ENCODE data around the gene MUC12.

MUC12 gene

DNA sequence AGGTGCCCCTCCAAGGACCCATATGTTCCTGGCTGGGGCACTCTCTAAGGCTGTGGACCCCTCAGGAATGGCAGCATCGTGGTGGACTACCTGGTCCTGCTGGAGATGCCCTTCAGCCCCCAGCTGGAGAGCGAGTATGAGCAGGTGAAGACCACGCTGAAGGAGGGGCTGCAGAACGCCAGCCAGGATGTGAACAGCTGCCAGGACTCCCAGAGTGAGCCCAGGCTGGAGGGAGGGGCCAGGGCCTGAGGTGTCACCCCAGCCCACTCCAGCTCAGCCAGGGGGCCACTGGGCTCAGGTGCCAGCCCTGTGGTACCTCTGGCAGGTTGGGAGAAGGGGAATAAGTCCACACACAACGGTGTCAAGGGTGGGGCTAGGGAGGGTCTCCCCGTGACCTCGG is 4.7 kb upstream of the MUC12 start:
- Histone ChIP-seq H3K4me3 (ENCODE audit: low read length) (no peak overlapping the region), H3K9ac (ENCODE audit: low read length) (no peak overlapping the region), H3K36me3 (ENCODE audit: control insufficient read depth, insufficient read depth, low read length) (no peaks in the 10 kb centered on the region), H3K4me1 (ENCODE audit: control insufficient read depth, insufficient read depth, low read length) (no peaks in the 10 kb centered on the region), H3K27ac (ENCODE audit: low read depth, low read length) (no peak overlapping the region), H3K27me3 (ENCODE audit: control insufficient read depth, insufficient read depth, low read length) (peaks cover 36% of the 10 kb centered on the region)

DNA sequence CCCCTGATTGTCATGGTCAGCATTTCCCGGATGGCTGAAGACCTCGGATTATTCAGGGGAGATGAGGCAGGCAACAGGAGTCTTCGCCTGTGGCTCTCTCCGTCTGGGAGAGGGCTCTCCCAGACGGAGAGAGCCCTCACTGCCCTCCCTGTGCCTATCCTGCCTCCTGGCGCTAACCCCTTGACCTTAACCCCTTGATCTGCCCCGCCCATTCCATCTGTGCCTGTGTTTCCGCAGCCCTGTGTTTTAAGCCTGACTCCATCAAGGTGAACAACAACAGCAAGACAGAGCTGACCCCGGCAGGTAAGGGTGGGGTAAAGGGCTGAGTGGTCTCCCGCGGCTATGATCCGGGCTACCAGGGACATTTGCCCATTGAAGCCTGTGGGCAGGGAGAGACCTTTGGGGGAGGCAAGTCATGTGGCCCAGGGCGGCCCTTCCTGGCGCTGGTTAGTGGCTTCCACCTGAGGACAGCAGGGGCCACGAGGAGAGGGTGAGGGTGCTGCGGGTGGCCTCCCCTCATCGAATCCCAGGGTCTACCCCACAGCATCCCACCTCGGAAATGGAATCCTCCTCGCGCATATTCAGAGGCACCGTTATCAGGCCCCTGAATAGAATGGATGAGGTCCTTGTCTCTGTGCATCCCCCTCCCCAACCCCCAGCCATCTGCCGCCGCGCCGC is 4.2 kb upstream of the MUC12 start:
- peak overlapping the region; percentile 45 for H3K4me3 ChIP-seq (ENCODE audit: low read length)
- H3K9ac ChIP-seq (ENCODE audit: low read length): no peak overlapping the region
- no peaks in the 10 kb centered on the region for H3K36me3 ChIP-seq (ENCODE audit: control insufficient read depth, insufficient read depth, low read length)
- no peaks in the 10 kb centered on the region for H3K4me1 ChIP-seq (ENCODE audit: control insufficient read depth, insufficient read depth, low read length)
- H3K27ac ChIP-seq (ENCODE audit: low read depth, low read length): no peak overlapping the region
- peaks cover 36% of the 10 kb centered on the region for H3K27me3 ChIP-seq (ENCODE audit: control insufficient read depth, insufficient read depth, low read length)

DNA sequence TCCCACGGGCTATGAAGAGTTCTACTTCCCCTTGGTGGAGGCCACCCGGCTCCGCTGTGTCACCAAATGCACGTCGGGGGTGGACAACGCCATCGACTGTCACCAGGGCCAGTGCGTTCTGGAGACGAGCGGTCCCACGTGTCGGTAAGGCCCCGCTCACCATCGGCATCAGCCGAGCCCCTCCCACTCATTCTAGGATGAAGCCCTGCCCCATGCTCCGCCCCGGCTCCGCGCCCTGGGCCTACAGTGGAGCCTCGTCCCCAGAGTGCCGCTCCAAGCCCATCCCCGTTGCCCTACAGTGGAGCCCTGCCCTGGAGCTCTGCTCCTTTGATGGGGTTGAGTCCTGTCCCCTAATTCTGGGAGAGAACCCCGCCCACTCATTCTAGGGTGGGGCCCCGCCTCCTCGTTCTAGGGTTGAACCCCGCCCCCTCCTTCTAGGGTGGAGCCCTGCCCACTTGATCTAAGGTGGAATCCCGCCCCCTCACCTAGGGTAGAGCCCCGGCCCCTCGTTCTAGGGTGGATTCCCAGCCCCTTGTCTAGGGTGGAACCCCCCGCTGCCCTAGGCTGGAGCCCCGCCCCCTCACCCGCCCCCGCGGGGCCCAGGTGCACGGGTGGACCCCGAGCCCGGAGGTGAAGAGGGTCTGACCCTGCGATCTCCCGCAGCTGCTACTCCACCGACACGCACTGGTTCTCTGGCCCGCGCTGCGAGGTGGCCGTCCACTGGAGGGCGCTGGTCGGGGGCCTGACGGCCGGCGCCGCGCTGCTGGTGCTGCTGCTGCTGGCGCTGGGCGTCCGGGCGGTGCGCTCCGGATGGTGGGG is 3.4 kb upstream of the MUC12 start:
- Histone ChIP-seq H3K36me3 (ENCODE audit: control insufficient read depth, insufficient read depth, low read length) (no peaks in the 10 kb centered on the region), H3K4me3 (ENCODE audit: low read length) (peak overlapping the region; percentile 45), H3K4me1 (ENCODE audit: control insufficient read depth, insufficient read depth, low read length) (no peaks in the 10 kb centered on the region), H3K27me3 (ENCODE audit: control insufficient read depth, insufficient read depth, low read length) (peaks cover 31% of the 10 kb centered on the region), H3K9ac (ENCODE audit: low read length) (no peak overlapping the region), H3K27ac (ENCODE audit: low read depth, low read length) (no peak overlapping the region)

DNA sequence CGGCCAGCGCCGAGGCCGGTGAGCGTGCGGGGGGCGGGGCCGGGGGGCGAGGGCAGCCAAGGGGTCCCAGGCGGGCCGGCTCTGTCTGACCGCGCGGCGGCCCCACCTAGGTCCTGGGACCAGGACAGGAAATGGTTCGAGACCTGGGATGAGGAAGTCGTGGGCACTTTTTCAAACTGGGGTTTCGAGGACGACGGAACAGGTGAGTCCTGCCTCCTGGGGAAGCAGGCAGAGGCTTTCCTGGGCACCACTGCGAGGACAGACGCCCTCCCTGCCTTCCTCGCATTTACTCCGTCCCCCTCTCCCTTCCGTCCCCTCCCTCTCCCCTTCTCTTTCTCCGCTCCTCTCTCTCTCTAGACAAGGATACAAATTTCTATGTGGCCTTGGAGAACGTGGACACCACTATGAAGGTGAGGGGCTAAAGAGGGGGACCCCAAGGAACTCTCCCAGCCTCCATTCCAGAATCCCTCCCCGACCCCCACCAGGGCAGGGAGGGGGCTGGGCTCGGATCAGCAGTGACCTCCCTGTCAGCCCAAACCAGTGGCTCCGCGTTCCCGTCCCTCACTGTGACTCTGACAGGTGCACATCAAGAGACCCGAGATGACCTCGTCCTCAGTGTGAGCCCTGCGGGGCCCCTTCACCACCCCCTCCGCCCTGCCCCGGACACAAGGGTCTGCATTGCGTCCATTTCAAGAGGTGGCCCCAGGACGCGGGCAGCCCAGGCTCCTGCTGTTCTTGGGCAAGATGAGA is 2.6 kb upstream of the MUC12 start:
- no peaks in the 10 kb centered on the region for H3K36me3 ChIP-seq (ENCODE audit: control insufficient read depth, insufficient read depth, low read length)
- peak overlapping the region; percentile 76 for H3K9ac ChIP-seq (ENCODE audit: low read length)
- H3K4me3 ChIP-seq (ENCODE audit: low read length): peak overlapping the region; percentile 65
- no peaks in the 10 kb centered on the region for H3K4me1 ChIP-seq (ENCODE audit: control insufficient read depth, insufficient read depth, low read length)
- H3K27ac ChIP-seq (ENCODE audit: low read depth, low read length): no peak overlapping the region
- H3K27me3 ChIP-seq (ENCODE audit: control insufficient read depth, insufficient read depth, low read length): peaks cover 30% of the 10 kb centered on the region

DNA sequence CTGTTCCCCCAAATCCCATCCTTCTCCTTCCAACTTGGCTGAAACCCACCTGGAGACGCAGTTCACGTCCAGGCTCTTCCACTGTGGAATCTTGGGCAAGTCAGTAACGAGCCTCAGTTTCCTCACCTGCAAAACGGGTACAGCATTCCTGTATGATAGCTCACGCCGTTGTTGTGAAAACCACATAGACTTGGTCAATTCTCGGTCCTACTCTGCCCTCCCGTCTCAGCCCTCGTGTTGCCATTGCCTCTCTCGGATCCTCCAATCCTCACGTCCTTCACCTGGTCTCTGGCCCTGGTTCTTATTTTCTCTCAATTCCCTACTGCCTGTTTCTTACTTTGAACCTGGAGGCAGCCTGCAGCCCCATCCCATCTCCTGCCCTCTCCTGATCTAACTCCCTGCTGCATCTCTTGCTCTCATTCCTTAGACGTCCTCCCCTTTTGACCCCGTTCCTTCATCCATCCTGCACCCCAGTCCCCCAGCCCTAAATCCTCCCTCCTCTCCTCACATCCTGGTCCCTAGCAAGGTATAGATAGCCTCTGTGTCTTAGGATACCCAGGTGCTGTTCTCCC is 2.0 kb upstream of the MUC12 start:
- Histone ChIP-seq H3K9ac (ENCODE audit: low read length) (peak overlapping the region; percentile 21), H3K27ac (ENCODE audit: low read depth, low read length) (no peak overlapping the region), H3K4me1 (ENCODE audit: control insufficient read depth, insufficient read depth, low read length) (no peaks in the 10 kb centered on the region), H3K27me3 (ENCODE audit: control insufficient read depth, insufficient read depth, low read length) (peaks cover 30% of the 10 kb centered on the region), H3K4me3 (ENCODE audit: low read length) (peak overlapping the region; percentile 65), H3K36me3 (ENCODE audit: control insufficient read depth, insufficient read depth, low read length) (no peaks in the 10 kb centered on the region)

DNA sequence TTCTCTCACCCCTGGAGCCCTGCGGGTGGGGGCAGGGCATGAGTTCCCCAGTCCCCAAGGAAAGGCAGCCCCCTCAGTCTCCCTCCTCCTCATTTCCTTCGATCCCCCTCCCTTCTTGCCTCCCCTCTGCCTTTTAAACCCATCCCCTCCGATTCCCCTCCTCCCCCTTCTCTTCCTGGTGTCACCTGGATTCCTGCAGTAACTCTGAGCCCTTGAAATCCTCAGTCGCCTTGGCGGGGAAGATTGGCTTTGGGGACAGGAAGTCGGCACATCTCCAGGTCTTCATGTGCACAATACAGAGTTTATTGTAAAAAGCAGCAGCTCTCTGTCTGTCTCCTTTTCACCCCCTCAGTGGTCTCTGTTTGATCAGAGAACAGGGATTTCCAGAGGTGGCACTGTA is 1.3 kb upstream of the MUC12 start:
- Histone ChIP-seq H3K4me1 (ENCODE audit: control insufficient read depth, insufficient read depth, low read length) (no peaks in the 10 kb centered on the region), H3K9ac (ENCODE audit: low read length) (no peak overlapping the region), H3K27ac (ENCODE audit: low read depth, low read length) (no peak overlapping the region), H3K36me3 (ENCODE audit: control insufficient read depth, insufficient read depth, low read length) (no peaks in the 10 kb centered on the region), H3K27me3 (ENCODE audit: control insufficient read depth, insufficient read depth, low read length) (peaks cover 30% of the 10 kb centered on the region), H3K4me3 (ENCODE audit: low read length) (peak overlapping the region; percentile 65)

DNA sequence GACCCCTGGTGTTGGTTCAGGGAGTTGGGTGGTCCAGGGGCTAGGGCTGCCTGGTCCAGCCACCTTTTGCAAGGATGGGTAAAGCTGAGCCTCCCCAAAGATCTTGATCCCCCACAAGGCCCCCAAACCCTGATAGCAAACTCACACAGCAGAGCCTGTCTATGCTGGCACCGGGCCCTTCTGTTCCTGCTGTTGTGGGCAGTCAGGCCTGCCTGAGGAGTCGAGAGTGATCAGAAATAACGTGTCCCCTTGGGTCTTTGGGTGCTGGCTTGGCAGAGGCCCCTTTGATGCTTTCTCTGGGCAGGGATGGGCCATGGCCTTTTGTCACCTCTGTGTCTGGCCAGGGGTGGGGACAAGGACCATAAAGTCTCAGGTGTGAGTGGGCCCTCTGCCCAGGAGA is 715 bp upstream of the MUC12 start:
- H3K4me1 ChIP-seq (ENCODE audit: control insufficient read depth, insufficient read depth, low read length): no peaks in the 10 kb centered on the region
- H3K4me3 ChIP-seq (ENCODE audit: low read length): peak overlapping the region; percentile 37
- H3K27ac ChIP-seq (ENCODE audit: low read depth, low read length): no peak overlapping the region
- H3K36me3 ChIP-seq (ENCODE audit: control insufficient read depth, insufficient read depth, low read length): no peaks in the 10 kb centered on the region
- H3K9ac ChIP-seq (ENCODE audit: low read length): no peak overlapping the region
- H3K27me3 ChIP-seq (ENCODE audit: control insufficient read depth, insufficient read depth, low read length): peaks cover 30% of the 10 kb centered on the region

DNA sequence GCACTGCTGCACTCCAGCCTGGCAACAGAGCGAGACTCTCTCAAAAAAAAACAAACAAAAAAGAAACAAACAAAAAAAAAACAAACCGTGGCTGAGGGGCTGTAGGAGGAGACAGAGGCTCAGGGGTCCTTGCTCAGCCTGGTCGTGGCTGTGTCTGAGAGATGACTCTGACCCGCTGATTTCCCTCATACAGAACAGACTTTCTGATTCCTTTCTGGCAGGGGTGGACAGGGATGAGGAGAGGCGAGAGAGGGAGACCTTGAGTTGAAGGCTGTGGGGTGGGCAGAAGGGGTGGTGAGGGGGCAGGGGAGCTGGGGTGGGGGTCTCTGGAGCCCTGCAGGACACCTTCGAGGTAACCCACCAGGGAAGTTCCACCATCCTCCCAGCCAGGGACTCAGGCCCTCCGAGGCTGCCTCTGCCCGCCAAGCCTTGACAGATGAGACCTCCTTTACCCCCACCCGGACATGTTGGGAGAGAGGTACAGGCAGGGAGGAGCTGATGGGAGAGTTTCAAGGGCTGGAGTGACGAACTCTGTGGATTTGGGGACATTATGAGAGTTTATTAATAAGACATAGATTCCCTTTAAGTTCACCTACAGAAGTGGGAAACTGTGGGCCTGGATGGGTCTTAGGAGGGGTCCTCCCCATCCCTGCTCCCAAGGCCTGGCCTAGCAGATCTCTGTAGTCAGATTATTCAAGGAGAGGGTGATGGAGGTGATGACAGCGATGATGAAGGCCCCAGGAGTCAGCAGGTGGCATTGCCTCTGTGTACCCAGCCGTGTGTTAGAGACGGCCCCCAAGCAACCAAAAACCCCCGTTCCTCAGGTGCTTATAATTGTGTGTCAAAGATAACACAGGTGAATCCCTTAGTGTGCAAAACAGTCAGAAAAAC is 2.0 kb downstream of the MUC12 start:
- no peak overlapping the region for H3K27ac ChIP-seq (ENCODE audit: low read depth, low read length)
- no peak overlapping the region for H3K9ac ChIP-seq (ENCODE audit: low read length)
- H3K36me3 ChIP-seq (ENCODE audit: control insufficient read depth, insufficient read depth, low read length): no peaks in the 10 kb centered on the region
- peak overlapping the region; percentile 28 for H3K4me3 ChIP-seq (ENCODE audit: low read length)
- H3K27me3 ChIP-seq (ENCODE audit: control insufficient read depth, insufficient read depth, low read length): peaks cover 11% of the 10 kb centered on the region
- no peaks in the 10 kb centered on the region for H3K4me1 ChIP-seq (ENCODE audit: control insufficient read depth, insufficient read depth, low read length)

DNA sequence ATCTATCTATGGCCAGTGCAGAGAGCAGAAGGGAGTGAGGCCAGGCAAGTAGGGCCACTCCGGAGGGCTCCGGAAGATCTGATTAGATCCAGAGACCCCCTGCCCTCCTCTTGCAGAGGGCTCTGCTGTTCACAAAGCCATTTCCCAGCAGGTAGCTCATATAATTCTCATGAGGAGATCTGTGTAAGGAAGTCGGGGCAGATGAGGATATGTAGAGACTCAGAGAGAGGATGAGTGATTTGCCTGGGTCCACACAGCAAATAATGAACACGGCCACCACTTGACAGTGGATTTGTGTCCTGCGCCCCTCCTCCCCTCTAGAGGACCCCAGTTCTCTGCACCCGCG is 2.6 kb downstream of the MUC12 start:
- no peak overlapping the region for H3K27ac ChIP-seq (ENCODE audit: low read depth, low read length)
- H3K36me3 ChIP-seq (ENCODE audit: control insufficient read depth, insufficient read depth, low read length): no peaks in the 10 kb centered on the region
- H3K9ac ChIP-seq (ENCODE audit: low read length): no peak overlapping the region
- H3K27me3 ChIP-seq (ENCODE audit: control insufficient read depth, insufficient read depth, low read length): peaks cover 6% of the 10 kb centered on the region
- H3K4me3 ChIP-seq (ENCODE audit: low read length): no peak overlapping the region
- H3K4me1 ChIP-seq (ENCODE audit: control insufficient read depth, insufficient read depth, low read length): no peaks in the 10 kb centered on the region

DNA sequence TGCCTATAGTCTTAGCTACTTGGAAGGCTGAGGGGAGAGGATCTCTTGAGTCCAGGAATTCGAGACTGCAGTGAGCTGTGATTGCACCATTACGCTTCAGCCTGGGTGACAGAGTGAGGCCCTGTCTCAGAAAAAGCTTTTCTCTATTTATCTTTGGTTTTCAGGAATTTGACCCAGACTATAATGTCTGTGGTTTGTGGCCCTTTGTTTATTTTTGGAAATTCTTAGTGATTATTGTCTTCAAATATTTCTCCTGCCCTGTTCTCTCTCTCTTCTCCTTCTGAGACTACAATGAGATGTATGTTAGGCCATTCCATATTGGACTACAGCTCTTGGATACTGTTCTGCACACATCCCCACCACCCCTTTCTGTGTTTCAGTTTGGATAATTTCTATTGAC is 4.7 kb downstream of the MUC12 start:
- no peaks in the 10 kb centered on the region for H3K36me3 ChIP-seq (ENCODE audit: control insufficient read depth, insufficient read depth, low read length)
- H3K27me3 ChIP-seq (ENCODE audit: control insufficient read depth, insufficient read depth, low read length): no peaks in the 10 kb centered on the region
- no peaks in the 10 kb centered on the region for H3K4me1 ChIP-seq (ENCODE audit: control insufficient read depth, insufficient read depth, low read length)
- H3K9ac ChIP-seq (ENCODE audit: low read length): no peak overlapping the region
- H3K4me3 ChIP-seq (ENCODE audit: low read length): no peak overlapping the region
- no peak overlapping the region for H3K27ac ChIP-seq (ENCODE audit: low read depth, low read length)

DNA sequence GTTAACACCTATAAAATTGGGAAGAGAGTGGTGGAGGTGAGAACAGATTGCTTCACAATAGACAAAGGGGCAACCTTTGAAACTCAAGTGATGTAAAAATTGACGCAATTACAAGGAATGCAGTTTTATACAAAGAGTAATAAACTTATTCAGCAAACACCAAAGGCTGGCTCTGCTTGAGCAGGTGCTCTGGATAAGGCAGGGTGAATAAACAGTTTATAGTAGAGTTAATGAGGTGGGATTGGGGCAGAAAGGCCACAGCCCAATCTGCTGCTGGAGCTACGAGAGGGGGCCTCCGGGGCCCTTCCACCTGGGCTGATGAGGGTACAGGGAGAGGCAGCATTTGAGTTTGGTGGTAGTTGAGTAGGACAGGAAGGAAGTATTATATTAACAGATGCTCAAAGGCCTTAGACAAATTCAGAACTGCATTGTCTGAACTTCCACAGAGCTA is 6.0 kb downstream of the MUC12 start:
- no peaks in the 10 kb centered on the region for H3K4me1 ChIP-seq (ENCODE audit: control insufficient read depth, insufficient read depth, low read length)
- no peaks in the 10 kb centered on the region for H3K36me3 ChIP-seq (ENCODE audit: control insufficient read depth, insufficient read depth, low read length)
- H3K27ac ChIP-seq (ENCODE audit: low read depth, low read length): no peak overlapping the region
- no peaks in the 10 kb centered on the region for H3K27me3 ChIP-seq (ENCODE audit: control insufficient read depth, insufficient read depth, low read length)
- no peak overlapping the region for H3K4me3 ChIP-seq (ENCODE audit: low read length)
- no peak overlapping the region for H3K9ac ChIP-seq (ENCODE audit: low read length)
